ENCODE data around the gene PLEKHG4B. TPM values are rescaled to one million over a fixed set of nuclear protein-coding genes. Genes with fewer than 3 reads are reported as not detected.

The PLEKHG4B gene
- total RNA-seq, 1 donor from 2014 or later = 22.0 TPM

DNA sequence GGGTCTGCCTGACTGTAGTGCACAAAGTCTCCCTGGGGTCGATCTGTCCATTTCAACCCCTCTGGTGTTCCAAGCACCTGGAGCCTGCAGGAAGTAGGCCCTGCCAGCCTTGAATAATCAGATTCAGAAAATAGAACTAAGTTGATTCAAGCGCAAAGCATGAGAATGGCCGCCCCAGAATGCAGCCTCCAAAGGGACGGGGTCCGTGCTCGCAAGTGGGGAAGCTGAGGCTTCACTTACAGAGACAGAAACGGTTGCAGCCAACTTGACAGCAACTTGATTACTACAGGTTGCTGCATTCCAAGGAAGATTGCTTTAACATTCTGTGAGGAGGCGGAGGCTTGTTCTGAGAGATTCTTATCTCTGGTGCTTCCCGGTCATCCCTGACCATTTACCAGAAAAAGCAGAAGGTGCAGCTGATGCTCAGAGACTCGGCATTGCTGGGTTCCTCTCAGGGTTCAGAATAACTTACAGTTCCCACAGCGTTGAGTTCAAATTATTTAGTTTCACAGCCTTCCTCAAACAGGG lies 84.4 kb downstream of the PLEKHG4B start:
- Mint-ChIP-seq H3K4me1 (peaks cover 3% of the 10 kb centered on the region), H3K27ac (ENCODE audit: unreplicated experiment) (no peak overlapping the region), H3K4me3 (no peak overlapping the region), H3K36me3 (ENCODE audit: low read depth) (no peaks in the 10 kb centered on the region), H3K9me3 (no peaks in the 10 kb centered on the region), H3K27me3 (ENCODE audit: low read depth) (no peaks in the 10 kb centered on the region)
- DNase-seq (ENCODE audit: low read depth, low spot score) = no peak
- TF ChIP-seq, protein P1, sequence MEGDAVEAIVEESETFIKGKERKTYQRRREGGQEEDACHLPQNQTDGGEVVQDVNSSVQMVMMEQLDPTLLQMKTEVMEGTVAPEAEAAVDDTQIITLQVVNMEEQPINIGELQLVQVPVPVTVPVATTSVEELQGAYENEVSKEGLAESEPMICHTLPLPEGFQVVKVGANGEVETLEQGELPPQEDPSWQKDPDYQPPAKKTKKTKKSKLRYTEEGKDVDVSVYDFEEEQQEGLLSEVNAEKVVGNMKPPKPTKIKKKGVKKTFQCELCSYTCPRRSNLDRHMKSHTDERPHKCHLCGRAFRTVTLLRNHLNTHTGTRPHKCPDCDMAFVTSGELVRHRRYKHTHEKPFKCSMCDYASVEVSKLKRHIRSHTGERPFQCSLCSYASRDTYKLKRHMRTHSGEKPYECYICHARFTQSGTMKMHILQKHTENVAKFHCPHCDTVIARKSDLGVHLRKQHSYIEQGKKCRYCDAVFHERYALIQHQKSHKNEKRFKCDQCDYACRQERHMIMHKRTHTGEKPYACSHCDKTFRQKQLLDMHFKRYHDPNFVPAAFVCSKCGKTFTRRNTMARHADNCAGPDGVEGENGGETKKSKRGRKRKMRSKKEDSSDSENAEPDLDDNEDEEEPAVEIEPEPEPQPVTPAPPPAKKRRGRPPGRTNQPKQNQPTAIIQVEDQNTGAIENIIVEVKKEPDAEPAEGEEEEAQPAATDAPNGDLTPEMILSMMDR (conservative IDR thresholded peaks at IDR 0.05) = no peak

DNA sequence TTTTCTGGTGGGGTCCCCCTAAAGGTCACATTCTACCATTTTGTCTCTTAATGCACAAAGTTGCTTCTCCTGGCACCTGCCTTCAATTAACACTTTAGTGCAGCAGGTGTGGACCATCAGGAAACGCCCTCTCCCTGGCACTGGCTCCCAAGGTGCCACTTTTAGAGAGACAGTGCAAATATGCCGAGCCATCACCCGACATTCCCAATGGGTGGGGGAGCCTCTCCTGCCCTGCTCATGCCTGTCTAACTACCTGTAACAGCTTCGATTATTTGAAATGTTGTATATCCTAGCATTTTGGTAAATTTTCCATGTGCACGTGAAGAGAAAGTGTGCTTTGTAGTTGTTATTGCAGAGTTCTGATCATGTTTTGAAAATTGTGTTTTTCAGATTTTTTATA lies 86.1 kb downstream of the PLEKHG4B start:
- no peak overlapping the region for H3K4me3 Mint-ChIP-seq
- no peaks in the 10 kb centered on the region for H3K27me3 Mint-ChIP-seq (ENCODE audit: low read depth)
- DNase-seq (ENCODE audit: low read depth, low spot score) = no peak
- no peaks in the 10 kb centered on the region for H3K9me3 Mint-ChIP-seq
- peaks cover 3% of the 10 kb centered on the region for H3K36me3 Mint-ChIP-seq (ENCODE audit: low read depth)
- H3K27ac Mint-ChIP-seq (ENCODE audit: unreplicated experiment) = no peak overlapping the region
- H3K4me1 Mint-ChIP-seq = peaks cover 3% of the 10 kb centered on the region
- TF ChIP-seq, protein P1 (conservative IDR thresholded peaks at IDR 0.05) = no peak

DNA sequence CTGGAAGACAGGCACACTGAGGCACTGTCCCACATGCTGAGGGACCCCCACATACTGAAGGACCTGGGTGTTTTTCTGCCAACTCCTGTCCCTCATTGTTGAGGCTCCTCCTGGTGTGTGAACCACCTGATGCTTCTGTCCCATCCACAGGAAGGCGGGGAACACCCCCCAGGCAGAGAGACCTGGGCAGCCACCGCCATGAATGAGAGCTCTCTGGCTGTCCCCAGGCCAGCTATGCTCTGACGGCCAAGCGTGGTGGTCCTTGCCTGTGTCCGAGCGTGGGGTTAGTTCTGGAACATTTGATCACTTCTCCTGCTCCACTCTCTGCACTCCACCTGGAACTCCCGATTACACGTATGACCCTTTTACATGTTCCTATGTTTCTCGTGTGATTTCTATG lies 87.4 kb downstream of the PLEKHG4B start:
- Mint-ChIP-seq H3K4me3 (no peak overlapping the region), H3K9me3 (no peaks in the 10 kb centered on the region), H3K27me3 (ENCODE audit: low read depth) (no peaks in the 10 kb centered on the region), H3K27ac (ENCODE audit: unreplicated experiment) (no peak overlapping the region), H3K4me1 (no peaks in the 10 kb centered on the region), H3K36me3 (ENCODE audit: low read depth) (peaks cover 3% of the 10 kb centered on the region)
- no peak for DNase-seq (ENCODE audit: low read depth, low spot score)
- TF ChIP-seq, protein P1 (conservative IDR thresholded peaks at IDR 0.05) = no peak

DNA sequence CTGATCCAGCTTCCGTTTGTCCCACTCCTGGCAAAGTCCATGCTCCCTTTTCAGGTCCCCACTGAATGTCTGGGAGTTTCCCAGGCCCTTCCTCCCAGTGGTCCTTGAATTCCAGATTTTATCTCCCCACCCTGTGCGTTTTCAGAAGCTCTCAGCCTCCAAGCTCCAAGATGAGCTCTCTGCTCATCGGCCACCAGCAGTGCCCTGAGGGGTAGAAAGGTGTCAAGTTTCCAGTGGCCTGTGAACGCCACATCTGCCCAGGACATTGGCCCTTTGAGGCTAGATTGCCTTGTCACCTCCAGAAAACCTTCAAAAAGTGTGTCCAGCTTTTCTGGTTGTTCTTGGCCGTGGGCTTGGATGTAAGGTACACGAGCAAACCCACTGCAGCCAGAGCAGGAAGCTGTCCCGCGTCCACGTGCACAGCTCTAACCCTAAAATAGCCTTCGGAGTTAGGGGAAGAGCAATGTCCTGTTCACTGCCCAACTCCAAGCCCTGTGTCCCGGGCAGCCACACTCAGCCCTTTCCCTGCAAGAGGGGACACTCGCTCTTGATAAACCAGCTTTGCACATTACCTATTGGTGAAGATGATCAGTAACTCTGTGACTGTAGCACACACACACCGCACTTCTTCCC lies 88.4 kb downstream of the PLEKHG4B start:
- no peak overlapping the region for H3K27ac Mint-ChIP-seq (ENCODE audit: unreplicated experiment)
- DNase-seq (ENCODE audit: low read depth, low spot score) = no peak
- H3K4me1 Mint-ChIP-seq = no peaks in the 10 kb centered on the region
- TF ChIP-seq, protein P1 (conservative IDR thresholded peaks at IDR 0.05) = no peak
- peaks cover 3% of the 10 kb centered on the region for H3K36me3 Mint-ChIP-seq (ENCODE audit: low read depth)
- no peaks in the 10 kb centered on the region for H3K9me3 Mint-ChIP-seq
- no peaks in the 10 kb centered on the region for H3K27me3 Mint-ChIP-seq (ENCODE audit: low read depth)
- H3K4me3 Mint-ChIP-seq = no peak overlapping the region

DNA sequence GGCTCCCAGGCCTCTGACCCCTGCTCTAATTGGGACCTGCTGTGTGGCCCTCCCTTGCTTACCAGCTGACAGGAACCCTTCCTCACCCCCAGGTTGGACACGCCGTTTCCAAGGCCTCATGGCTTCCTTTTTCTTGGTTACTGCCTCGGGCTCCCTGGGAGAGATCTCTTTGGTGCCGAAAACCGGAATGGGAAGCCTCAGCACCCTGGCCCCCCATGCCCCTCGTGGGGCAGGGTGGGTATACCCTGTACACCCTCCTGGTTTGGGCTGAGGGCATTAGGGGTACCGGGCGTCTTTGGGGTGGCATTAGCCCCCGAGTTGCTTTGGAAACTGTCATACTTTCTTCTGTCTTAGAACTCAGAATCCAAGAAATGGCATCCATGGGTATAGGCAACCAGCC lies 89.2 kb downstream of the PLEKHG4B start:
- TF ChIP-seq, protein P1 (conservative IDR thresholded peaks at IDR 0.05) = no peak
- Mint-ChIP-seq H3K4me3 (no peak overlapping the region), H3K4me1 (no peaks in the 10 kb centered on the region), H3K27me3 (ENCODE audit: low read depth) (no peaks in the 10 kb centered on the region), H3K36me3 (ENCODE audit: low read depth) (peaks cover 3% of the 10 kb centered on the region), H3K27ac (ENCODE audit: unreplicated experiment) (no peak overlapping the region), H3K9me3 (no peaks in the 10 kb centered on the region)
- DNase-seq (ENCODE audit: low read depth, low spot score) = no peak

Data from neural crest cell (in vitro differentiated cells).